ENCODE results near the gene SAYSD1.

DNA sequence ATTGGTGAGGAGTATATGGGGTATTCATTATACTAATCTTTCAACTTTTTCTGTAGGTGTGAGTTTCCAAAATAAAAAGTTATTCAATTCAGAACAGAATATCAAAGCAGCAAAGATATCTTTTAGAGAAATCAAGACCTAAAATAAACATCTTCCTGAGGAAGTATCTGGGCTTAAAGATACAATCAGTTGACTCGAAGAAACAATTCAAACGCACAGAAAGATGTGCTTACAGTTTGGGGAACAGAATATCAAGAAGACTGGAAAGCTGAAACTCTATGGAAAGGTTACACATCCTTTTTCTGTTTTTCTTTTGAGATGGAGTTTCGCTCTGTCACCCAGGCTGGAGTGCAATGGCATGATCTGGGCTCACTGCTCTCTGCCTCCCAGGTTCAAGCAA is 36.2 kb upstream of the SAYSD1 start:
- TF ChIP-seq, protein P1, sequence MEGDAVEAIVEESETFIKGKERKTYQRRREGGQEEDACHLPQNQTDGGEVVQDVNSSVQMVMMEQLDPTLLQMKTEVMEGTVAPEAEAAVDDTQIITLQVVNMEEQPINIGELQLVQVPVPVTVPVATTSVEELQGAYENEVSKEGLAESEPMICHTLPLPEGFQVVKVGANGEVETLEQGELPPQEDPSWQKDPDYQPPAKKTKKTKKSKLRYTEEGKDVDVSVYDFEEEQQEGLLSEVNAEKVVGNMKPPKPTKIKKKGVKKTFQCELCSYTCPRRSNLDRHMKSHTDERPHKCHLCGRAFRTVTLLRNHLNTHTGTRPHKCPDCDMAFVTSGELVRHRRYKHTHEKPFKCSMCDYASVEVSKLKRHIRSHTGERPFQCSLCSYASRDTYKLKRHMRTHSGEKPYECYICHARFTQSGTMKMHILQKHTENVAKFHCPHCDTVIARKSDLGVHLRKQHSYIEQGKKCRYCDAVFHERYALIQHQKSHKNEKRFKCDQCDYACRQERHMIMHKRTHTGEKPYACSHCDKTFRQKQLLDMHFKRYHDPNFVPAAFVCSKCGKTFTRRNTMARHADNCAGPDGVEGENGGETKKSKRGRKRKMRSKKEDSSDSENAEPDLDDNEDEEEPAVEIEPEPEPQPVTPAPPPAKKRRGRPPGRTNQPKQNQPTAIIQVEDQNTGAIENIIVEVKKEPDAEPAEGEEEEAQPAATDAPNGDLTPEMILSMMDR (IDR thresholded peaks at IDR 0.05): no peak
- no peak for TF ChIP-seq EZH2 (IDR thresholded peaks at IDR 0.05)

Data from neural progenitor cell (in vitro differentiated cells).